Activated CD4-positive, alpha-beta T cell treated with anti-CD3 and anti-CD28 coated beads, Interleukin-2, amount 10 ng/mL, durations not matched to agents 7 days and 5 days (primary cell): Measurements from ENCODE around the gene PEMT. TPM values are rescaled to one million over a fixed set of nuclear protein-coding genes. Genes with fewer than 3 reads are reported as not detected.
"Not testable (repeated sequence)": the region's sequence is repeated elsewhere in the genome, so short reads cannot be mapped to it uniquely, and the experiment has no call there.

Experiments used
- CTCF ChIA-PET: fragments of 350-600 bp; sonication (Branson Sonifier 250); formaldehyde crosslinking; loops from one replicate; lab custom pipeline; 2021; ENCODE audit warnings: antibody characterized with exemption; lab: Charles Lee
- POLR2A ChIA-PET: fragments of 350-600 bp; sonication (Branson Sonifier 250); formaldehyde crosslinking; loops from one replicate; lab custom pipeline; 2021; ENCODE audit warnings: antibody characterized with exemption; lab: Charles Lee
- DNase-seq: peaks from one replicate; pipeline ENCODE4 v3.0.0-alpha.2; 2020
- H3K27ac Mint-ChIP-seq: one replicate; pipeline ENCODE4 v1.8.0; 2021; ENCODE audit warnings: mild to moderate bottlenecking, moderate library complexity, mixed read lengths
- H3K27me3 Mint-ChIP-seq: one replicate; pipeline ENCODE4 v1.8.0; 2021; ENCODE audit warnings: mixed read lengths
- H3K36me3 Mint-ChIP-seq: one replicate; pipeline ENCODE4 v1.8.0; 2021; ENCODE audit warnings: low read depth, mixed read lengths
- H3K4me1 Mint-ChIP-seq: one replicate; pipeline ENCODE4 v1.8.0; 2021; ENCODE audit warnings: mixed read lengths
- H3K4me3 Mint-ChIP-seq: one replicate; pipeline ENCODE4 v1.8.0; 2021; ENCODE audit warnings: mild to moderate bottlenecking, moderate library complexity, mixed read lengths
- H3K9me3 Mint-ChIP-seq: one replicate; pipeline ENCODE4 v1.8.0; 2021; ENCODE audit warnings: mixed read lengths
- total RNA-seq, 2 experiments: library from RNA; stranded (reverse); gene quantifications; one replicate each; pipeline ENCODE4 v1.2.3, GENCODE V29; 2021

The PEMT gene
- total RNA-seq, result 10 to 100 TPM; 10.8 to 17.3 TPM

- Mint-ChIP-seq H3K36me3 (no peaks in the 10 kb centered on the region), H3K4me1 (peaks cover 24% of the 10 kb centered on the region), H3K4me3 (peak within 1 kb of the TSS; percentile 83), H3K27me3 (no peaks in the 10 kb centered on the region), H3K9me3 (no peaks in the 10 kb centered on the region), H3K27ac (peak within 1 kb of the TSS; percentile 92)
- CTCF ChIA-PET, result interaction anchor here (0.6 to 3.7 kb wide), 7 partner anchors 10 to 95 kb away, joined by 3 to 15 read pairs (median 3); partner anchors contain the start of gene RASD1
- POLR2A ChIA-PET, result interaction anchor here (0.5 kb wide), 1 partner anchor 279 kb away, joined by 3 read pairs; no protein-coding TSS in a partner anchor
- peak; percentile 97 for DNase-seq
Observed at GRCh38 chr17:17591355-17592298, at the start of gene PEMT. TSS of gene PEMT (minus strand) at chr17:17591708. CDS start at chr17:17591626, 82 bp downstream.

DNA sequence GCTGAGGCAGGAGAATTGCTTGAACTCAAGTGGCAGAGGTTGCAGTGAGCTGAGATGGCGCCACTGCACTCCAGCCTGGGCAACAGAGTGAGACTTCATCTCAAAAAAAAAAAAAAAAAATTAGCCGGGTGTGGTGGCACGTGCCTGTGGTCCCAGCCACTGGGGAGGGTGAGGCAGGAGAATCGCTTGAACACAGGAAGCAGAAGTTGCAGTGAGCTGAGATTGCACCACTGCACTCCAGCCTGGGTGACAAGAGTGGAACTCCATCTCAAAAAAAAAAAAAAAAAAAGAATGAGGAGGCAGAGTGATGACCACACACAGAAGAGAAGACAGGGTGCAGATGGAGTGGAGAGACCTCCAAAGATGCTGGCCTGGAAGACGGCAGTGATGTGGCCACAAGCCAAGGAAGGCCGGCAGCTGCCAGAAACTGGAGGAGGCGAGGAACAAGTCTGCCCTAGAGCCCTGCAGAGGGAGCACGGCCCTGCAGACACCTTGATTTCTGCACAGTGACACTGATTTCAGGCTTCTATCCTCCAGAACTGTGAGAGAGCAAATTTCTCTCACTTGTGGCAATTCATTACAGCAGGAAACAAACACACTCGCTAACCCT lies 48.3 kb upstream of the PEMT start:
- H3K4me1 Mint-ChIP-seq, H3K4me3 Mint-ChIP-seq, H3K27ac Mint-ChIP-seq, POLR2A ChIA-PET, H3K36me3 Mint-ChIP-seq, H3K9me3 Mint-ChIP-seq, DNase-seq, H3K27me3 Mint-ChIP-seq: not testable (repeated sequence)
- CTCF ChIA-PET, result interaction anchor here (0.6 to 0.7 kb wide), 2 partner anchors 212 to 393 kb away, joined by 3 read pairs; no protein-coding TSS in a partner anchor

GRCh38 chr17:17638467-17638866 lies 47.0 kb upstream of the PEMT start:
- DNase-seq, result no peak
- no peak overlapping the region for H3K27ac Mint-ChIP-seq
- no peaks in the 10 kb centered on the region for H3K9me3 Mint-ChIP-seq
- H3K4me1 Mint-ChIP-seq, result no peaks in the 10 kb centered on the region
- H3K27me3 Mint-ChIP-seq, result no peaks in the 10 kb centered on the region
- POLR2A ChIA-PET, result no interaction called here
- no peaks in the 10 kb centered on the region for H3K36me3 Mint-ChIP-seq
- H3K4me3 Mint-ChIP-seq, result no peak overlapping the region
- CTCF ChIA-PET, result interaction anchor here (0.7 kb wide), 1 partner anchor 708 kb away, joined by 3 read pairs; no protein-coding TSS in a partner anchor

- no peak for DNase-seq
- ChIA-PET POLR2A (interaction anchor here (0.7 kb wide), 1 partner anchor 17 kb away, joined by 3 read pairs; no protein-coding TSS in a partner anchor), CTCF (interaction anchor here (0.9 to 1.5 kb wide), 4 partner anchors 8 to 285 kb away, joined by 3 to 5 read pairs (median 3); no protein-coding TSS in a partner anchor)
- H3K4me3 Mint-ChIP-seq, result no peak overlapping the region
- no peaks in the 10 kb centered on the region for H3K4me1 Mint-ChIP-seq
- H3K9me3 Mint-ChIP-seq, result no peaks in the 10 kb centered on the region
- H3K27me3 Mint-ChIP-seq, result no peaks in the 10 kb centered on the region
- H3K27ac Mint-ChIP-seq, result no peak overlapping the region
- H3K36me3 Mint-ChIP-seq, result no peaks in the 10 kb centered on the region
Observed at GRCh38 chr17:17636272-17636885, 44.9 kb upstream of the PEMT start.

DNA sequence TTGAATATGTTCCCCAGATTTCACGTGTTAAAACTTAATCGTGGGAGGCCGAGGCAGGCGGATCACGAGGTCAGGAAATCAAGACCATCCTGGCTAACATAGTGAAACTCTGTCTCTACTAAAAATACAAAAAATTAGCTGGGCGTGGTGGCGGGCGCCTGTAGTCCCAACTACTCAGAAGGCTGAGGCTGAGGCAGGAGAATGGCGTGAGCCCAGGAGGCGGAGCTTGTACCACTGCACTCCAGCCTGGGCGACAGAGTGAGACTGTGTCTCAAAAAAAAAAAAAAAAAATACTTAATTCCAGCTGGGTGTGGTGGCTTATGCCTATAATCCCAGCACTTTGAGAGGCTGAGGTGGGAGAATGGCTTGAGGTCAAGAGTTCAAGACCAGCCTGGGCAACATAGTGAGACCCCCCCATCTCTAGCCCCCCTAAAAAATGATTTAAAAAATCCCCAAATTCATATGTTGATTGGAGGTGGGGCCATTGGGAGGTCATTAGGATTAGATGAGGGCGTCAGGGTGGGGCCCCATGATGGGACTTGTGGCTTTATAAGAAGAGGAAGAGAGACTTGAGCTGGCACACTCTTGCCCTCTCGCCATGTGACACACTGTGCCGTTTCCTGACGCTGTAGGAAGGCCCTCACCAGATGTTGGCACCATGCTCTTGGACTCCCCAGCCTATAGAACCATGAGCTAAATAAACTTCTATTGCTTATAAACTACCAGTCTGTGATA lies 44.2 kb upstream of the PEMT start:
- H3K36me3 Mint-ChIP-seq, H3K27ac Mint-ChIP-seq, POLR2A ChIA-PET, DNase-seq, H3K4me1 Mint-ChIP-seq, H3K4me3 Mint-ChIP-seq, H3K9me3 Mint-ChIP-seq, H3K27me3 Mint-ChIP-seq: not testable (repeated sequence)
- CTCF ChIA-PET, result interaction anchor here (0.5 to 1.5 kb wide), 4 partner anchors 9 to 281 kb away, joined by 3 to 5 read pairs (median 4); no protein-coding TSS in a partner anchor

GRCh38 chr17:17635126-17635525 lies 43.6 kb upstream of the PEMT start:
- Mint-ChIP-seq H3K9me3 (no peaks in the 10 kb centered on the region), H3K27ac (no peak overlapping the region), H3K36me3 (no peaks in the 10 kb centered on the region), H3K4me3 (no peak overlapping the region), H3K27me3 (no peaks in the 10 kb centered on the region), H3K4me1 (no peaks in the 10 kb centered on the region)
- POLR2A ChIA-PET, result no interaction called here
- CTCF ChIA-PET, result interaction anchor here (0.5 to 0.9 kb wide), 3 partner anchors 9 to 19 kb away, joined by 3 to 4 read pairs (median 3); no protein-coding TSS in a partner anchor
- no peak for DNase-seq

DNA sequence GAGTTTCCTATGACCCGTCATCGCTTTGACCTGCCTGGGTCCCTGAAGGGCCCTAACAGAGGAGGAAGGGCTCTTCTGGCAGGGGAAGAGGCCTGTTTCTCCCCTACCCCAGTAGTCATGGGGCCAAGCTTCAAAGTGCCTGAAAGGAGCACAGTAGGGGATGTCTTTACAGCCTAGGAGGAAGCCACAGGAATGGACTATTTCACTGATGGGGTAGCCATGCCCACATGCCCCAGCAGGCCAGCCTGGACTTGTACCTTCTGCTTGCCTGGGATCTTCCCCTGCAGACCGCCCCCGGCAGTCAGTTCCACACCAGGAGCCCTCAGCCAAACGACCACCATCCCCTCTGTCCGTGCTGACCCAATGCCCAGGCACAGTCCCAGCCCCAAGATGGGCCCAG lies 41.8 kb upstream of the PEMT start:
- Mint-ChIP-seq H3K27me3 (no peaks in the 10 kb centered on the region), H3K4me3 (no peak overlapping the region), H3K36me3 (peaks cover 2% of the 10 kb centered on the region), H3K27ac (no peak overlapping the region), H3K4me1 (peaks cover 11% of the 10 kb centered on the region), H3K9me3 (peaks cover 2% of the 10 kb centered on the region)
- ChIA-PET CTCF (interaction anchor here (0.8 to 1.5 kb wide), 2 partner anchors 9 to 14 kb away, joined by 3 to 5 read pairs; no protein-coding TSS in a partner anchor), POLR2A (no interaction called here)
- no peak for DNase-seq

DNA sequence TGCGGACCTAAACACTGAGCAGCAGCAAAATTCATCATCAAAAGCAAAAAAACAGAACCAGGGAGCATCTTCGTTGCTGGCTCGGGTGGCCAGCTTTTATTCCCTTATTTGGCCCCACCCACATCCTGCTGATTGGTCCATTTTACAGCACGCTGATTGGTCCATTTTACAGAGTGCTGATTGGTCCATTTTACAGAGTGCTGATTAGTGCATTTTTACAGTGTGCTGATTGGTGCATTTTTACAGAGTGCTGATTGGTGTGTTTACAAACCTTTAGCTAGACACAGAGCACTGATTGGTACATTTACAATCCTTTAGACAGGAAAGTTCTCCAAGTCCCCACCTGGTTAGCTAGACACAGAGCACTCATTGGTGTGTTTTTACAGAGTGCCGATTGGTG lies 41.2 kb upstream of the PEMT start:
- DNase-seq, H3K4me3 Mint-ChIP-seq, H3K27ac Mint-ChIP-seq, H3K36me3 Mint-ChIP-seq, H3K9me3 Mint-ChIP-seq, POLR2A ChIA-PET, H3K27me3 Mint-ChIP-seq: not testable (repeated sequence)
- CTCF ChIA-PET, result interaction anchor here (0.8 to 1.6 kb wide), 6 partner anchors 9 to 286 kb away, joined by 3 to 5 read pairs (median 3); no protein-coding TSS in a partner anchor
- H3K4me1 Mint-ChIP-seq, result peaks cover 11% of the 10 kb centered on the region

GRCh38 chr17:17628388-17629008 lies 37.0 kb upstream of the PEMT start:
- peaks cover 2% of the 10 kb centered on the region for H3K9me3 Mint-ChIP-seq
- peak; percentile 59 for DNase-seq
- H3K36me3 Mint-ChIP-seq, result peaks cover 2% of the 10 kb centered on the region
- H3K4me1 Mint-ChIP-seq, result peaks cover 11% of the 10 kb centered on the region
- H3K4me3 Mint-ChIP-seq, result peak overlapping the region; percentile 80
- ChIA-PET POLR2A (interaction anchor here (0.6 kb wide), 1 partner anchor 246 kb away, joined by 4 read pairs; no protein-coding TSS in a partner anchor), CTCF (interaction anchor here (0.6 to 1.0 kb wide), 3 partner anchors 14 to 98 kb away, joined by 3 to 4 read pairs (median 3); no protein-coding TSS in a partner anchor)
- H3K27ac Mint-ChIP-seq, result peak overlapping the region; percentile 95
- no peaks in the 10 kb centered on the region for H3K27me3 Mint-ChIP-seq

DNA sequence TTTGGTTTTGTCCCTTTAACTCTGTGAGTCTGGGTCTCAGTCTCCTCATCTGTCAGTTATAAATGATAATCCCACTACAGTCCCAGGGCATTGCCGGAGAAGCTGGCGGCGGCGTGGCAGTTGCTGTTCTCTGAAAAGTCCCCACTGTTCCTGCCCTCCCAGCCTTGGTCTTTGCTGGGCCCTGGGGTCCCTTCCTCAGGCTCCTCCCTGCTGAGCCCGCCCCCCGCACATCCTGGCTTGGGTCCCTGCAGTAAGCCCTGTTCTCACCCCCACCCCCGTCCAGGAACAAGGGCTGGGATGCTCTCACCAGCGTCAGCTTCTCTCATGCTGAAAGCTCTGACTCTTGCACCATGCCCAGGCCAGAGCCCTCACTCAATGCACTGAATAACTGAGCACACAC lies 35.3 kb upstream of the PEMT start:
- Mint-ChIP-seq H3K9me3 (peaks cover 2% of the 10 kb centered on the region), H3K27ac (peak overlapping the region; percentile 2), H3K4me3 (no peak overlapping the region), H3K36me3 (peaks cover 2% of the 10 kb centered on the region), H3K4me1 (peaks cover 14% of the 10 kb centered on the region), H3K27me3 (peaks cover 1% of the 10 kb centered on the region)
- CTCF ChIA-PET, result interaction anchor here (0.6 to 2.2 kb wide), 3 partner anchors 14 to 130 kb away, joined by 4 to 6 read pairs (median 4); partner anchors contain the start of gene RASD1
- POLR2A ChIA-PET, result interaction anchor here (0.6 kb wide), 1 partner anchor 16 kb away, joined by 3 read pairs; no protein-coding TSS in a partner anchor
- DNase-seq, result no peak

DNA sequence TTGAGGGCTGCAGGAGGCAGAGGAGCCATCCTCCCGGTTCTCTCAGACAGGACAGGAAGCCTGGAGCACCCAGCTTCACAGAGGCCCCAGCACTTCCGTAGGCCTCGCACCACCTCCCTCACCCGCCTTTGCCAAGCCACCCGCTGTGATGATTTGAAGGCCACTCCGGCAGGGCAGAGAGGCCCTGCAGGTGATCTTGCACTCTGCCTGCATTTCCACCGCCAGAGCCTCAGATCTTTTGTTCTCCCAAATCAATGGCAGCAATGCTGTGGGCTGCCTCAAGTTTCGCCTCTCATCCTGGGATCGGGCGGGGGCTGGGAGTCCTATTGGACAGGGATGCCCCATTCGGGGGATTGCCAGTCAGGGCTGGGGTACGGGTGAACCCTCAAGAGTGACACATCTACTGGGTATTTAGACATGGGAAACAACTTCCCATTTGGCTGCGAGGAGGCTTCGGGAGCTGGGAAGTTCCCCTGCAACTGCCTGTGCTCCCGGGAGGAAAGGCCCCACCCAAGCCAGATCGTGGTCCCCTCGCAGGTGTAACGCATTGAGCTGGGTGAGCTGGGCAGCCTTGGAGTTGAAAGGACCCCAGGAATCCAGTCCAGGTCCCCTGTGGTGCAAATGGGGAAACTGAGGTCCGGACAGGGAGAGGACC lies 34.8 kb upstream of the PEMT start:
- H3K27me3 Mint-ChIP-seq, result peaks cover 5% of the 10 kb centered on the region
- ChIA-PET POLR2A (interaction anchor here (0.6 kb wide), 1 partner anchor 17 kb away, joined by 3 read pairs; no protein-coding TSS in a partner anchor), CTCF (interaction anchor here (0.6 to 2.2 kb wide), 2 partner anchors 30 to 130 kb away, joined by 4 to 6 read pairs; partner anchors contain the start of gene RASD1)
- DNase-seq, result no peak
- H3K4me3 Mint-ChIP-seq, result no peak overlapping the region
- H3K36me3 Mint-ChIP-seq, result peaks cover 2% of the 10 kb centered on the region
- H3K27ac Mint-ChIP-seq, result no peak overlapping the region
- peaks cover 14% of the 10 kb centered on the region for H3K4me1 Mint-ChIP-seq
- H3K9me3 Mint-ChIP-seq, result peaks cover 2% of the 10 kb centered on the region
